OCI-LY1 (cell line): Measurements from ENCODE around the gene MKRN2.

ENCODE experiments used
- CTCF ChIP-seq: fragments of 200-600 bp; sonication (generic), shearing (Covaris generic); IDR thresholded peaks from 2 replicates; pipeline ENCODE4 v1.5.1; 2017; ENCODE audit warnings: mild to moderate bottlenecking, antibody characterized with exemption, low read length, moderate library complexity, mixed read lengths
- EZH2 ChIP-seq: fragments of 200-600 bp; sonication (generic), shearing (Covaris generic); IDR thresholded peaks from 2 replicates; pipeline ENCODE4 v1.8.0; 2017; ENCODE audit warnings: borderline replicate concordance, mixed run types, mild to moderate bottlenecking, antibody characterized with exemption, low read length, moderate library complexity, mixed read lengths

- TF ChIP-seq EZH2, result no peak
- TF ChIP-seq CTCF, result no peak
These were observed 10.1 kb downstream of the MKRN2 start for GRCh38 chr3:12566976-12567375.
